ENCODE results near the gene RREB1. TPM values are rescaled to one million over a fixed set of nuclear protein-coding genes. Genes with fewer than 3 reads are reported as not detected.

RREB1 gene
- total RNA-seq, 1 donor from 2014 or later: 57.6 TPM

DNA sequence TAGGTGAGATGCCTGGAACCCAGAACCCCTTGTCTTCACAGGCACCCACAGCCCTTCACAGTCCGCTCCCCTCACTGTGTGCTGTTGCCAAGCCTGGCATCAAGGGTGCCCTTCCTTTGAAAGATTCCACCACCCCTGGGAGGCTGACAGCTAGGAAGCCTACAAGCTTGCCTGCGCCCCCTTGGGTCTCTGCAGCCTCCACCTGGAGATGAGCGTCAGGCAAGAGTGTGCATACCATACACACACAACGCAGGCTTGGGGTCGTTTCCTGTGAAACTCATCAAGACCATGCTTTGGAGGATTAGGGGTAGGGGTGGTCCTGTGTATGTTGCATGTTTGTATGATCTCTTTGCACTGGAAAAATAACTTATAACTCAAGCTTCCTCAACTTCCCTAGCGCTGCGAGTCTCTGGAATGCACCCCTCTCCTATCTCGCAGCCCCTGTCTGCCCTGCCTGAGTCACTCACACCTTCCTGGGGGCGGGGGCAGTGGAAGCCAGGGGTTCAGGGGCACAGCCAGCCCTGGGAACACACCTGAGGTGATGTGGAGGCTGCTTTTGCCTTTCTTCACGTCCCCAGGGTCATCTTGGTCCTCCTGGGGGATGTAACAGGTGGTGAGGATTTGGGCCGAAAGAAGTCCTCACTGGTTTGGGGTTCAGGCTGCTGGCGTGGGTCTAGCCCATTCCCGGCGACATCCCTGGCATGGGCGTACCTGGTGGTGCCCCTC is 138.1 kb downstream of the RREB1 start:
- TF ChIP-seq, protein P1, sequence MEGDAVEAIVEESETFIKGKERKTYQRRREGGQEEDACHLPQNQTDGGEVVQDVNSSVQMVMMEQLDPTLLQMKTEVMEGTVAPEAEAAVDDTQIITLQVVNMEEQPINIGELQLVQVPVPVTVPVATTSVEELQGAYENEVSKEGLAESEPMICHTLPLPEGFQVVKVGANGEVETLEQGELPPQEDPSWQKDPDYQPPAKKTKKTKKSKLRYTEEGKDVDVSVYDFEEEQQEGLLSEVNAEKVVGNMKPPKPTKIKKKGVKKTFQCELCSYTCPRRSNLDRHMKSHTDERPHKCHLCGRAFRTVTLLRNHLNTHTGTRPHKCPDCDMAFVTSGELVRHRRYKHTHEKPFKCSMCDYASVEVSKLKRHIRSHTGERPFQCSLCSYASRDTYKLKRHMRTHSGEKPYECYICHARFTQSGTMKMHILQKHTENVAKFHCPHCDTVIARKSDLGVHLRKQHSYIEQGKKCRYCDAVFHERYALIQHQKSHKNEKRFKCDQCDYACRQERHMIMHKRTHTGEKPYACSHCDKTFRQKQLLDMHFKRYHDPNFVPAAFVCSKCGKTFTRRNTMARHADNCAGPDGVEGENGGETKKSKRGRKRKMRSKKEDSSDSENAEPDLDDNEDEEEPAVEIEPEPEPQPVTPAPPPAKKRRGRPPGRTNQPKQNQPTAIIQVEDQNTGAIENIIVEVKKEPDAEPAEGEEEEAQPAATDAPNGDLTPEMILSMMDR (IDR thresholded peaks at IDR 0.05; ENCODE audit: unreplicated experiment): no peak
- Mint-ChIP-seq H3K4me3 (ENCODE audit: unreplicated experiment) (no peak overlapping the region), H3K36me3 (ENCODE audit: low read depth, unreplicated experiment) (peaks cover 18% of the 10 kb centered on the region), H3K9me3 (ENCODE audit: unreplicated experiment) (no peaks in the 10 kb centered on the region), H3K27ac (ENCODE audit: unreplicated experiment) (no peak overlapping the region), H3K27me3 (ENCODE audit: unreplicated experiment) (peaks cover 6% of the 10 kb centered on the region), H3K4me1 (ENCODE audit: unreplicated experiment) (peaks cover 13% of the 10 kb centered on the region)
- no peak for DNase-seq (ENCODE audit: low spot score)

DNA sequence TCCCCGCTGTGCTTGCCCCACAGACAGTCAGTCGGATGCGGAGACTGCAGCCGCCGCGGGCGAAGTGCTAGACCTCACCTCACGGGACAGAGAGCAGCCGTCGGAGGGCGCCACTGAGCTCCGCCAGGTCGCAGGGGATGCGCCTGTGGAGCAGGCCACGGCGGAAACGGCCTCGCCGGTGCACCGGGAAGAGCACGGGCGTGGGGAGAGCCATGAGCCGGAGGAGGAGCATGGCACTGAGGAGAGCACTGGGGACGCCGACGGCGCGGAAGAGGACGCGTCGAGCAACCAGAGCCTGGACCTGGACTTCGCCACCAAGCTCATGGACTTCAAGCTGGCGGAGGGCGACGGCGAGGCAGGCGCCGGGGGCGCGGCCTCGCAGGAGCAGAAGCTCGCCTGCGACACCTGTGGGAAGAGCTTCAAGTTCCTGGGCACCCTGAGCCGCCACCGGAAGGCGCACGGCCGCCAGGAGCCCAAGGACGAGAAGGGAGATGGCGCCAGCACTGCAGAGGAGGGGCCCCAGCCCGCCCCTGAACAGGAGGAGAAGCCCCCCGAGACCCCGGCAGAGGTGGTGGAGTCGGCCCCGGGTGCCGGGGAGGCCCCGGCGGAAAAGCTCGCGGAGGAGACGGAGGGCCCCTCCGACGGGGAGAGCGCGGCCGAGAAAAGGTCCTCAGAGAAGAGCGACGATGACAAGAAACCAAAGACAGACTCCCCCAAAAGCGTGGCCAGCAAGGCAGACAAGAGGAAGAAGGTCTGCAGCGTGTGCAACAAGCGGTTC is 138.8 kb downstream of the RREB1 start:
- DNase-seq (ENCODE audit: low spot score): no peak
- H3K4me1 Mint-ChIP-seq (ENCODE audit: unreplicated experiment): peaks cover 13% of the 10 kb centered on the region
- H3K9me3 Mint-ChIP-seq (ENCODE audit: unreplicated experiment): no peaks in the 10 kb centered on the region
- peaks cover 13% of the 10 kb centered on the region for H3K36me3 Mint-ChIP-seq (ENCODE audit: low read depth, unreplicated experiment)
- TF ChIP-seq, protein P1 (IDR thresholded peaks at IDR 0.05; ENCODE audit: unreplicated experiment): no peak
- H3K4me3 Mint-ChIP-seq (ENCODE audit: unreplicated experiment): no peak overlapping the region
- H3K27ac Mint-ChIP-seq (ENCODE audit: unreplicated experiment): no peak overlapping the region
- H3K27me3 Mint-ChIP-seq (ENCODE audit: unreplicated experiment): peaks cover 3% of the 10 kb centered on the region

DNA sequence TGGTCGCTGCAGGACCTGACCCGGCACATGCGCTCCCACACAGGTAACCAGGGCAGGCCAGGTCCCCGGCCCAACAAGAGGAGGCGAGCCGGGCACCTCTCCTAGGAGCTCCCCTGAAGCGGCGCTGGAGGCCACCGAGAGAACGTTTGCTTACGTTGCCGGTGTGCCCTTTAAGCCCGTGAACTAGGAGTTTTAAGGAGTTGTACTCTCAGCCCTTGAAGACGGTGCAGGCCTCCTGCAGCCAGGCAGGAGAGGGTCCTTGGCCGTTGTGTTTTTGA is 139.4 kb downstream of the RREB1 start:
- Mint-ChIP-seq H3K27me3 (ENCODE audit: unreplicated experiment) (peaks cover 3% of the 10 kb centered on the region), H3K36me3 (ENCODE audit: low read depth, unreplicated experiment) (peaks cover 13% of the 10 kb centered on the region), H3K4me3 (ENCODE audit: unreplicated experiment) (no peak overlapping the region), H3K27ac (ENCODE audit: unreplicated experiment) (no peak overlapping the region), H3K4me1 (ENCODE audit: unreplicated experiment) (peaks cover 13% of the 10 kb centered on the region), H3K9me3 (ENCODE audit: unreplicated experiment) (no peaks in the 10 kb centered on the region)
- TF ChIP-seq, protein P1 (IDR thresholded peaks at IDR 0.05; ENCODE audit: unreplicated experiment): no peak
- DNase-seq (ENCODE audit: low spot score): no peak

DNA sequence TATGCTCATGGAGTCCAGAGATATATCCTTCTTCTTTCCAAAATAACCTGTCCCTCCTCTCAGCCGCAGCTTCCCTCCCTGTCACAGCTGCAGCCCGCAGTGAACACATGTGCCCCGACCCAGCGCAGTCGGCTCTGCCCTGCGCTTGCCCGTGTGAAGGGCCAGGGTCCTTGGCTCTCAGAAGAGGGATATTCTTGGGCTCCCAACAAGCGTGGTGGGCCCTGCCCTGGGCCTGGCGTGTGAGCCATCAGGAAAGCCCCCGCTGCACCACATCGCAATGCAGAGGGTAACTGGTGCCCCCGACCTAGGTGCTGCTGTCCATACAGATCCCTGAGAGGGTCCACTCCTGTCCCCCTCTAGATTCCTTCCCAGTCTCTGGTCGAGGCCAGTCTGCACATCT is 140.1 kb downstream of the RREB1 start:
- H3K4me3 Mint-ChIP-seq (ENCODE audit: unreplicated experiment): no peak overlapping the region
- peaks cover 9% of the 10 kb centered on the region for H3K4me1 Mint-ChIP-seq (ENCODE audit: unreplicated experiment)
- DNase-seq (ENCODE audit: low spot score): no peak
- H3K36me3 Mint-ChIP-seq (ENCODE audit: low read depth, unreplicated experiment): peaks cover 13% of the 10 kb centered on the region
- H3K27ac Mint-ChIP-seq (ENCODE audit: unreplicated experiment): no peak overlapping the region
- H3K9me3 Mint-ChIP-seq (ENCODE audit: unreplicated experiment): no peaks in the 10 kb centered on the region
- TF ChIP-seq, protein P1 (IDR thresholded peaks at IDR 0.05; ENCODE audit: unreplicated experiment): no peak
- peaks cover 3% of the 10 kb centered on the region for H3K27me3 Mint-ChIP-seq (ENCODE audit: unreplicated experiment)

DNA sequence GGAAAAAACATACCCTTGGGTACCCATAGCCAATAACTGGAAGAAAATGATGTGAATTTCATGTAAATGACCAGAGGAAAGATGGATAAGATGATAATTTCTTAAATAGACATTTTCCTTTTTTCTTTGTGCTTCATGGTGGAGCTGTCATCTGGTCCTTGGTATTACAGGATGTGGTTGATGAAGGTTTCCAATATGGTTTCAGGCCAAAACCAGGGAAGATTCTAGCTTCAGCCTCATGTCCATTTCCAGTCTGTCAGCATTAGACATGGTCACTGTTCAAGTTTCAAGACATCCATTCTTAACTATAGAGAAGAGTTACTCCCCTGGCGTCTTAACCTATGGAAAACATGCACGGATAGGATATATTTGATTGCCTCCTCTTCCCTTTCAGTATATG is 141.6 kb downstream of the RREB1 start:
- H3K4me3 Mint-ChIP-seq (ENCODE audit: unreplicated experiment): no peak overlapping the region
- H3K27ac Mint-ChIP-seq (ENCODE audit: unreplicated experiment): no peak overlapping the region
- TF ChIP-seq, protein P1 (IDR thresholded peaks at IDR 0.05; ENCODE audit: unreplicated experiment): no peak
- peaks cover 2% of the 10 kb centered on the region for H3K27me3 Mint-ChIP-seq (ENCODE audit: unreplicated experiment)
- peaks cover 13% of the 10 kb centered on the region for H3K36me3 Mint-ChIP-seq (ENCODE audit: low read depth, unreplicated experiment)
- H3K4me1 Mint-ChIP-seq (ENCODE audit: unreplicated experiment): no peaks in the 10 kb centered on the region
- no peak for DNase-seq (ENCODE audit: low spot score)
- H3K9me3 Mint-ChIP-seq (ENCODE audit: unreplicated experiment): no peaks in the 10 kb centered on the region

Data from endothelial cell (in vitro differentiated cells).